ENCODE data around the gene GADL1.

Gene GADL1

GRCh38 chr3:30919564-30919963 lies 25.1 kb upstream of the GADL1 start:
- no peaks in the 10 kb centered on the region for H3K9me3 ChIP-seq (replicated peaks; ENCODE audit: insufficient read depth, low read length)
- no peak overlapping the region for H3K27ac ChIP-seq (ENCODE audit: low read length)
- no peaks in the 10 kb centered on the region for H3K9me2 ChIP-seq (replicated peaks; ENCODE audit: insufficient read depth, low read length)
- TF ChIP-seq EZH2phosphoT487 (IDR thresholded peaks at IDR 0.05; ENCODE audit: low read length) (no peak), EZH2 (optimal IDR thresholded peaks at IDR 0.05; ENCODE audit: low read depth, low read length) (no peak), CTCF (IDR thresholded peaks at IDR 0.05; ENCODE audit: low read length) (no peak)
- peaks cover 10% of the 10 kb centered on the region; the same call in 1 of the 2 replicates for H3K4me1 ChIP-seq (ENCODE audit: low read length)
- H4K20me1 ChIP-seq (ENCODE audit: insufficient read depth, low read length), result no peaks in the 10 kb centered on the region
- H3K27me3 ChIP-seq (replicated peaks; ENCODE audit: insufficient read depth, low read length), result no peaks in the 10 kb centered on the region
- no peak overlapping the region for H3K4me3 ChIP-seq (ENCODE audit: low read length)
- H3K79me2 ChIP-seq (ENCODE audit: low read length), result no peaks in the 10 kb centered on the region
- H2AFZ ChIP-seq (ENCODE audit: low read length), result no peak overlapping the region
- H3K9ac ChIP-seq (ENCODE audit: low read length), result no peak overlapping the region
- no peaks in the 10 kb centered on the region for H3K36me3 ChIP-seq (replicated peaks; ENCODE audit: insufficient read depth, low read length)
- H3K4me2 ChIP-seq (ENCODE audit: low read depth, low read length), result no peak overlapping the region
- H3F3A ChIP-seq (ENCODE audit: insufficient read depth, low read length), result no peaks in the 10 kb centered on the region
- DNase-seq, result no peak

- Histone ChIP-seq H3K9me3 (replicated peaks; ENCODE audit: insufficient read depth, low read length) (no peaks in the 10 kb centered on the region), H3K27me3 (replicated peaks; ENCODE audit: insufficient read depth, low read length) (no peaks in the 10 kb centered on the region), H3K79me2 (ENCODE audit: low read length) (no peaks in the 10 kb centered on the region), H3K36me3 (replicated peaks; ENCODE audit: insufficient read depth, low read length) (no peaks in the 10 kb centered on the region), H3K27ac (ENCODE audit: low read length) (no peak overlapping the region), H3K9ac (ENCODE audit: low read length) (no peak overlapping the region), H3K4me3 (ENCODE audit: low read length) (no peak overlapping the region), H2AFZ (ENCODE audit: low read length) (0 out of 2 replicates have a peak overlapping the region, but pooled peaks have one; percentile 14), H4K20me1 (ENCODE audit: insufficient read depth, low read length) (no peaks in the 10 kb centered on the region), H3K4me1 (ENCODE audit: low read length) (peaks cover 10% of the 10 kb centered on the region; the same call in 1 of the 2 replicates), H3F3A (ENCODE audit: insufficient read depth, low read length) (no peaks in the 10 kb centered on the region), H3K4me2 (ENCODE audit: low read depth, low read length) (peak overlapping the region; percentile 5; the same call in 1 of the 2 replicates), H3K9me2 (replicated peaks; ENCODE audit: insufficient read depth, low read length) (no peaks in the 10 kb centered on the region)
- DNase-seq, result no peak
- TF ChIP-seq EZH2phosphoT487 (IDR thresholded peaks at IDR 0.05; ENCODE audit: low read length), result no peak
- TF ChIP-seq EZH2 (optimal IDR thresholded peaks at IDR 0.05; ENCODE audit: low read depth, low read length), result no peak
- TF ChIP-seq CTCF (IDR thresholded peaks at IDR 0.05; ENCODE audit: low read length), result no peak
These were observed 24.3 kb upstream of the GADL1 start for GRCh38 chr3:30918761-30919160.

GRCh38 chr3:30915782-30916181 lies 21.3 kb upstream of the GADL1 start:
- no peak overlapping the region for H2AFZ ChIP-seq (ENCODE audit: low read length)
- H3K4me3 ChIP-seq (ENCODE audit: low read length), result no peak overlapping the region
- H4K20me1 ChIP-seq (ENCODE audit: insufficient read depth, low read length), result no peaks in the 10 kb centered on the region
- DNase-seq, result no peak
- no peak overlapping the region for H3K4me2 ChIP-seq (ENCODE audit: low read depth, low read length)
- H3K9me3 ChIP-seq (replicated peaks; ENCODE audit: insufficient read depth, low read length), result no peaks in the 10 kb centered on the region
- H3K4me1 ChIP-seq (ENCODE audit: low read length), result peaks cover 10% of the 10 kb centered on the region; the same call in 1 of the 2 replicates
- H3K79me2 ChIP-seq (ENCODE audit: low read length), result no peaks in the 10 kb centered on the region
- no peak overlapping the region for H3K27ac ChIP-seq (ENCODE audit: low read length)
- H3K9ac ChIP-seq (ENCODE audit: low read length), result no peak overlapping the region
- H3K9me2 ChIP-seq (replicated peaks; ENCODE audit: insufficient read depth, low read length), result no peaks in the 10 kb centered on the region
- H3K27me3 ChIP-seq (replicated peaks; ENCODE audit: insufficient read depth, low read length), result no peaks in the 10 kb centered on the region
- TF ChIP-seq EZH2 (optimal IDR thresholded peaks at IDR 0.05; ENCODE audit: low read depth, low read length) (no peak), CTCF (IDR thresholded peaks at IDR 0.05; ENCODE audit: low read length) (no peak), EZH2phosphoT487 (IDR thresholded peaks at IDR 0.05; ENCODE audit: low read length) (no peak)
- no peaks in the 10 kb centered on the region for H3F3A ChIP-seq (ENCODE audit: insufficient read depth, low read length)
- no peaks in the 10 kb centered on the region for H3K36me3 ChIP-seq (replicated peaks; ENCODE audit: insufficient read depth, low read length)
